ENCODE data around the gene IDI1.
"Not testable (repeated sequence)": the region's sequence is repeated elsewhere in the genome, so short reads cannot be mapped to it uniquely, and the experiment has no call there.

IDI1 gene

GRCh38 chr10:1048732-1049424, at the start of gene IDI1:
Gene IDI1, minus strand, starts transcription at chr10:1049119. Its CDS starts 116 bp downstream, at chr10:1049003.
- peak; percentile 98 for DNase-seq (ENCODE audit: low spot score)

DNA sequence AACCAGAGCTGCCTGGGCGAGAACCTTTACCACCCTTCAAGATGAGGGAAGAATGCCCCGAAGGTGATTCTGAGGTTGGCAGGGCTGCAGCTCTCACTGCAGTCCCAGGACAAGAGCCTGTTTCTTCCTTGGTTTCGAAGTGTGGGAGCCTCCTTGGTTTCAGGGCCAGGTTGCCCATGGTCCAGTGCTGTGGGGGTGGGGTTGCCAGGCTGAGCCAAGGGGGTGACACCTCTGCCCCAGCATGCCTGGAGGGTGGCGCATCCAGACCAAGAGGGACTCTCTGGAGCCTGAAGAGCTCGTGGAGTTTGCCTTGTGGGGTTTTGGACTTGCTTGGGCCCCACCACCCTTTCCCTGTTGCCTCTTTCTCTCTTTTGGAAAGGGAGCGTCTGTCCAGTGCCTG, 48.5 kb upstream of the IDI1 start:
- DNase-seq (ENCODE audit: low spot score), result no peak

GRCh38 chr10:1096287-1096889, 47.5 kb upstream of the IDI1 start:
- no peak for DNase-seq (ENCODE audit: low spot score)

DNA sequence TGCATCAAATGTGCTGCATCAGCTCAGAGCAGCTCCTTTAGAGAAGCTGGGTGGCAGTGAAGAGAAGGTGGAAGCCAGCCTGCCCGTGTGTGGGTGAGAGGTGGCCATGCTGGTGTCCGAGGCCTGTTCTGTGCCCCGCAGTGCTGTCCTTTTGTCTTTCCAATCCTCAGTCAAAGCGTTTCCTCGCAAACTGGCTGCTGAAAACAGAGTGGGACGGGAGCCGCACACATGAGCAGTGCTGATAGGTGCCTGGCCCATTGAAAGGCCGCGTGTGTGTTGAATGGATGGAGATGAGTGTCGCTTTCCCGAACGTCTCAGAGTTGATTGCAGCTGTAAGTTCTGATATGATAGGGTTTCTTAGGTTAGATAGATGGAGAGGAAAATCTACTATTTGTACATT, 46.6 kb upstream of the IDI1 start:
- DNase-seq (ENCODE audit: low spot score), result no peak

DNA sequence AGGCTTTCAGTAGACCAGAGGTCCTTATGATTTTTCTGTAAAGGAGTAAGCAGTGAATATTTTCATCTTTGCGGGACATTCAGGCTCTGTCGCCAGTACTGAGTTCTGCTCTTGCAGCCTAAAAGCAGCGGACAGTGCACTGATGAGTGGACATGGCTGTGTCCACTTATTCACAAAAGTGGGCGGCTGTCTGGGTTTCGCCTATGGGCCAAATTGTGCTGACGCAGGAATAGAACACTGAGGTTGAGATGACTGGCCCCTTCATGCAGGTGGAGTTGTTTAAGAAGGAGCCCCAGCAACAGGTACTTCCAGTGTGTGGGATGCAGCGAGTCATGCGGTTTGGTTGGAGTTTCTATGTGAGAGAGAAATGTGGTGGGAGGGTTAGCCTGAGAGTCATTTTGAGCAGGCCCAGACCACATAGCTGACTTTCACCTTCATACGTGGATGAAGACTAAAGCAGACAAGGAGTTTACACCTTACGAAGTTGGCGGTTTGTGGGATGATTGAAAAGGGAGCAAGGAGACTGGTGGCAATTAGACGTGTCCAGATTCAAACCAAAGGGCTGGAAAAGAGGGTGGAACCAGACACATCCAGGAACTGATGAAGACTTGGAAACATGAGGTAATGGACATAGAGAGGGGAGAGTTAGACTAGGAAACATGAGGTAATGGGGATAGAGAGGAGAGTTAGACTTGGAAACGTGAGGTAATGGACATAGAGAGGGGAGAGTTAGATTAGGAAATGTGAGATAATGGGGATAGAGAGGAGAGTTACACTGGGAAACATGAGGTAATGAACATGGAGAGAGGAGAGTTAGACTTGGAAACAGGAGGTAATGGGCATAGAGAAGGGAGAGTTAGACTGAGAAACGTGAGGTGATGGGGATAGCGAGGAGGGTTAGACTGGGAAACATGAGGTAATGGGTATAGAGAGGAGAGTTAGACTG, 45.5 kb upstream of the IDI1 start:
- DNase-seq (ENCODE audit: low spot score), result no peak

DNA sequence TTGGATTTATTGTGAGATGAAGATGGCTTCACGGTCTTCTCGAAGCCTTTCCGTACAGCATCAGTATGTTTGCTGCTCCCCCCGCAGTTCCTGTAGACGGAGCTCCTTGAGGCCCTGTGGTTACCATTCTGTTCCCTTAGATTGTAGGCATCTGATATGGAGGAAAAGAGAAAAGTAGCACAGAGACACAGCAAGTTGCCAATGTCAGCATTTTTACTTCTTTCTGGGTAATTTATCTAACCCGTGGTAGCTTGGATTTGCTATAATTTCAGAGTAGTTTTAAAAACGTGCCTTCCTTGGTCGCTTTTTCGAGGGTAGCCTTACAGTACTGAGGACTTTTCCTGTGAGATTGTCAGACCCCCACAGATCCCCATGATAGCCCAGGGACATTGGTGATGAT, 44.8 kb upstream of the IDI1 start:
- no peak for DNase-seq (ENCODE audit: low spot score)

GRCh38 chr10:1090696-1091095, 41.8 kb upstream of the IDI1 start:
- DNase-seq (ENCODE audit: low spot score), result no peak

DNA sequence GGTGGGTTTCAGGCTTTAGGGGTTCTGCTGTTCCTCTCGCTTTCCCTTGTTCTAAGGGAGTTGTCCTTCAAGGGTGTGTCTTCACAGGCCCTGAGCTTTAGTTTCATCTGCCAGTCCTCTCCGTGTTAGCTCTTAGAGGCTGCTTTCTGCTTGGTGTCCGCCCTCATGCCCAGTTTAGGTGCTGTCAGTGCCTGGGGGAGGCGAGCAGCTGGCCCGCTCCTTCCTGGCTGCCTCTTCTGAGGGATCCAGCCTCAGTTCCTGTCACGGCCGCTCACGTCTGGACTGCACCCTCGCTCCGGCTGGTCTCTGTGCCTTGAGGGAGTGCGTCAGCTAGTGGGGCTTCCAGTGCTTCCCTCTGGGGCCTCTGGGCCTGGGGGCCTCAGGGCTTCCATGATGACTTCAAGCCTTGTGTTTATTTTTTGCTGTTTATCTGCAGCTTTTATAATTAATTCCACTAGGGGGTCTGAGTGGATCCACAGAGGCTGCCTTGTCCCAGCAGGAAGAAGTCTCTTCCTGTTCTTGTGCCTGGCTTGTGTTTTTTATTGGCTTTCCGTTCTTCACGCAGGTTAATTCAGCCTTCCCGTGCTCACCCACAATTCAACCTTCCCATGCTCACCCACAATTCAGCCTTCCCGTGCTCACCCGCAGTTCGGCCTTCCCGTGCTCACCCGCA, 40.2 kb upstream of the IDI1 start:
- no peak for DNase-seq (ENCODE audit: low spot score)

DNA sequence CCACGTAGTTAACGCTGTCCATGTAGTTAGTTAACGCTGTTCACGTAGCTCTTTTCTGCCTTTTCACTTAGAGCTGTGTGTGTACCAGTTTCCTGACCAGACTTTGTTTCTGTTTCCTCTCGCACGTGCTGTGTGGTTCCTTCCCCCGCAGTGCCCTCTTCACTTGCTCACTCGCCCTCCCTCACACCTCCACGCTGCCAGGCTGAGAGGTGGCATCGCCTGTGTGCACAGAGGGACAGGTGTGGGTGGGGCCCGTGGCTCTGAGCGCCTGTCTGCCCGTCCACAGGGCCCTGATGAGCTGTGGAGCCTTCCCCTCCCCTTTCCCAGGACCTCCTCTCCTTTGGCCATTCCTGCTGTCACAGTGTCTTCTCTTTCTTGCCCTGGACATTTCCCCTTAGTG, 37.9 kb upstream of the IDI1 start:
- DNase-seq (ENCODE audit: low spot score), result no peak

- DNase-seq (ENCODE audit: low spot score), result no peak
Measured at GRCh38 chr10:1085258-1085657, 36.3 kb upstream of the IDI1 start.

DNA sequence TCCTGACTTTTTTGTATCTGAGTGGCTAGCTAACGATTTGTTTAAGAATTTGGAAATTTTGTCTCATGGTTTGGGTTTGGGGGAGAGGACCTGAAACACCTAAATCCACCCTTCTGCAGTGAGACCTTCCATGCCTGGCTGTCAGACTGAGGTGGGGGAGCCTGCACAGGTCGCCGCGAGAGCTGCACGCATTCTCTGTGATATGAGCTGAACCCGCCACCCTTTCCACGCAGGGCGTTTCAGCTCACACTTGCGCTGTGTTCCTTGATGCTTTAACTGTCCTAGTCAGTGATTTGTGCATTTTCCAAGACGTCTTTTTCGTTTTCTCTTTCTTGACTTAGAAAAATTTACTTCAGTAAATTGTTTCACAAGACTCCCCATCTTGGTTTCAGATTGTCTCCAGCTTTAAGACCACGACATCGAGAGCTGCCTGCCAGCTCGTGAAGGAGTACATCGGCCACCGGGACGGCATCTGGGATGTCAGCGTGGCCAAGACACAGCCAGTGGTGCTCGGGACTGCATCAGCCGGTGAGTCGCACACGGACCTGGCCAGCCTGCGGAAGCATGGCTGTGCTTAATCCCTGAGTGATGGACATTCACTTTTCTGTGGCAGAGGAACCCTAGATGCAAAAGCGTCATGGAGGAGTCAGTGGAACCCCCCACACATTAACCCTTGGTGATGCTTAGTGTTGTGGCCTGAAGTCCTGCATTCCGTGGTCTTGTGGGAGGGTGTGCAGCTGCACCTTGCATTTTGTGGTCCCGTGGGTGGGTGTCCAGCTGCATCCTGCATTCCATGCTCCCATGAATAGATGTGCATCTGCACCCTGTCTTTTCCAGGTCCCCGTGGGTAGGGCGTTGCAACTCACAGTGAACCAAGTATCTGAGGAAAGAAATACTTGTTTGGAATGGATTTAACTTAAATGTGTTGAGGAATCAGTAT, 35.4 kb upstream of the IDI1 start:
- DNase-seq (ENCODE audit: low spot score), result no peak

DNA sequence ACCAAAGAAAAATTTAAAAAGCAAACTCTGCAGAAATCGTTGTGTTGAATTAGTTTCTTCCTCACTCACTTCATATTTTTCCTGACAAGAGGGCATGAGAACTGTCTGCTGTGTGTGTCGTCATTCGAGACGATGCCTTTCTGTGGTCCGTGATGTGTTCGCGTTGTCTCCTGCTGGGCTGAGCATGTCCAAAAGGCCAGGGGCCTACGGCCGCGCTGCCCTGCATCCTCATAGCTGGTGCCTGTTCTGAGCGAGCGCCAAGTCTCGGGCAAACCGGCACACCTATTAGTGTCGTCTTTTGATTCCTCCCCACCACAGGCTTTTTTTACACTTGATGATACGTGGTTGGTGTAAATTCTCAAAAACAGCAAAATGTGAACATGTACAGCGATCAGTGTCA, 34.7 kb upstream of the IDI1 start:
- DNase-seq (ENCODE audit: low spot score), result no peak

GRCh38 chr10:1078668-1079067, 29.7 kb upstream of the IDI1 start:
- DNase-seq (ENCODE audit: low spot score), result no peak

GRCh38 chr10:1074748-1075308, 25.9 kb upstream of the IDI1 start:
- no peak for DNase-seq (ENCODE audit: low spot score)

DNA sequence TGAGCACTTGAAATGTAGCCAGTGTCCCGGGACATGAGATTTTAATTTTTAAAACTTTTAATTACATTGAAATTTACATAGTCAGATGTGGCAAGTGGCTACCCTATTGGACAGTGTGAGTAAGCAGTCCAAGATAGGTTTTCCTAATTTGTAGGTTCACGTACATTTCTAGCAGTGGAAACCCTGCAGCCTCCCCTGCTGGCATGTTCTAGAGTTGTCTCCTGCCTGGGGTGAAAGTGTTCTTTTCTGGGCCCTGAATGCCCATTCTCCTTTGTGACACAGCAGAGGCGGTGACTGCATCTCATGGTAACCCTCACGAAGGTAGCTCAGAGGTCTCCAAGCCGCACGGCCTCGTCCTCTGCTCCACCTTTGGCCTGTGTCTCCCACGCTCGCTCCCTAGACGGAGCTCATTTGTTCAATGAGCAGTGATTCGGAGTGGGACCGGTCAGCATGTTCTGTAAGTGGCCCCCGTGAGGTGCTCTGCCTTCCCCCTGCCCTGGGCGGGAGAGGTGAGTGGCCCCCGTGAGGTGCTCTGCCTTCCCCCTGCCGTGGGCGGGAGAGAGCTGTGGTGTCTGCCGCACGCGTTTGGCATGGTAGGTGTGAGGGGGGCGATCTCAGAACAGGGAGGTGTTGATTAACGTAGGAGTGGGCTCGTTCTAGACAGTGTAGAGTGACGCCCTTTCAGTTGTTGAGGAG, 25.3 kb upstream of the IDI1 start:
- no peak for DNase-seq (ENCODE audit: low spot score)

GRCh38 chr10:1070919-1071318, 22.0 kb upstream of the IDI1 start:
- DNase-seq (ENCODE audit: low spot score), result no peak

GRCh38 chr10:1068380-1069361, 19.8 kb upstream of the IDI1 start:
- DNase-seq (ENCODE audit: low spot score), result no peak

DNA sequence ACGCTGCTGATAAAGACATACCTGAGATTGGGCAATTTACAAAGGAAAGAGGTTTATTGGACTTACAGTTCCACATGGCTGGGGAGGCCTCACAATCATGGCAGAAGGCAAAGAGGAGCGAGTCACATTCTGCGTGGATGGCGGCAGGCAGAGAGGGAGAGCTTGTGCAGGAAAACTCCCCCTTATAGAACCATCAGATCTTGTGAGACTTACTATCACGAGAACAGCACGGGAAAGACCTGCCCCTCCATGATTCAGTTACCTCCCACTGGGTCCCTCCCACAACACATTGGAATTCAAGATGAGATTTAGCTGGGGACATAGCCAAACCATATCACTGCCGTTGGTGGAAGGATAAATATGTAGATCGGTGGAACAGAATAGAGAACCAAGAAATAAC, 17.8 kb upstream of the IDI1 start:
- DNase-seq (ENCODE audit: low spot score), result not testable (repeated sequence)

DNA sequence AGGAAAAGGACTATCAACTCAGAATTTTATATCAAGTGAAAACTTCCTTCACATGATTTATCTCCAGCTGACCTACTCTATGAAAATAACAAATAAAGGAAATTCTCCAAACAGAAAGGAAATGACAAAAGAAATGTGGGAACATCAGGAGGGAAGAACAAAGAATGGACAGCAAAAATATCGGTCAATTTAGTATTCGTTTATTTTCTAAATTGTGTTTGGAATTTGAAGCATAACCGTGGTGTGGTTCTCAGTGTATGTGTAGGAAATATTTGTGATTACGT, 16.0 kb upstream of the IDI1 start:
- no peak for DNase-seq (ENCODE audit: low spot score)
